ENCODE data around the gene CDC37L1.

Gene CDC37L1

GRCh38 chr9:4668604-4669003 is 10.8 kb upstream of the CDC37L1 start:
- no peak for DNase-seq (ENCODE audit: low read depth in 2 of 3, low spot score in 2 of 3)

- no peak for DNase-seq (ENCODE audit: low read depth in 2 of 3, low spot score in 2 of 3)
These were observed 9.5 kb upstream of the CDC37L1 start for GRCh38 chr9:4669890-4670289.

DNA sequence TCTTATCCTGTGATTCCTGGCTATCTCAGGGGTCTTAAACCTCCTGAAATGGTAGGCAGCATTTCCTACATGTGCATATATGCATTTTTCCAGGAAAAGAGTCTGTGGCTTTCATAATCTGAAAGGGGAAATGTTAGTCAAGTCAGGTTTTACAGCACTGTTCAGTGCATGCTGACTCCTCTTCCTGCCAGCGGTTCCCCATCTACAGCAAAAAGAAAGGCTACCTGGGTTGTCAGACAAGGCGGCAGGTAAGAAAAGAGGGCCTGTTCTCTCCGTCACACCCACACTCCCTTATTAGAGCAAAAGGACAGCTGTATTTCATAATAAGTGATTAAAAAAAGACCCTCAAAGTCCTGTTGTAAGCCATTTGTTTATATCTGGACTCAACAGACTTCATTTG is 8.8 kb upstream of the CDC37L1 start:
- DNase-seq (ENCODE audit: low read depth in 2 of 3, low spot score in 2 of 3): no peak

- DNase-seq (ENCODE audit: low read depth in 2 of 3, low spot score in 2 of 3): no peak
These were observed 7.6 kb upstream of the CDC37L1 start for GRCh38 chr9:4671737-4672136.

- no peak for DNase-seq (ENCODE audit: low read depth in 2 of 3, low spot score in 2 of 3)
These were observed 4.6 kb upstream of the CDC37L1 start for GRCh38 chr9:4674783-4675182.

GRCh38 chr9:4677392-4677791 is 2.0 kb upstream of the CDC37L1 start:
- no peak for DNase-seq (ENCODE audit: low read depth in 2 of 3, low spot score in 2 of 3)

DNA sequence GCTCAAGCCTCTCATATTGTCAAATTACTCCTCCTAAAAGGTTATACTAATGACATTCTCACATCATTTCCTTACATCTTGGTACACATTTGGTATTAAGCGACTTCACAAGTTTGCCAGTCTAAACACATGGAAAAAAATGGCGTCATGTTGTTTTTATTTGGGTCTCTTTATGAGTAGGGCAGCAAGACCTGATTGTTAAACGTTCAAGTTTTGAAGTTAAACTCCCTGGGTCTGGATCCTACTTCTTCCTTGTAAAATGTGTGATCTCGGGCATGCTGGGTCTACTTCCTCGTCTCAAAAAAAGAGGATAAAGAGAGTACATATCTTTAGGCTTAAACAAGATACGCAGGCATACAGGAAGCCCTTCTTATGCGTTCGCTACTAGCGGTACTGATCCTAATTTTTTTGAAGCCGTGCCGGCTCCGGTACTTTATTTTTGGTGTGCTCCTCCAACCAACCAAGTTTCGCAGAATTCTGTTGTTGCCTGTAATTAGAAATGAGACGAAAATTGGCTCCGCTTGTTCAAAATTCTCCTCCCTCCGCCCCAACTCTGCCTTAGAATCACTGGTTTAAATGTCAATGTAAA is 596 bp upstream of the CDC37L1 start:
- DNase-seq (ENCODE audit: low read depth in 2 of 3, low spot score in 2 of 3): no peak

- DNase-seq (ENCODE audit: low read depth in 2 of 3, low spot score in 2 of 3): no peak
These were observed 780 bp downstream of the CDC37L1 start for GRCh38 chr9:4680173-4680525.

DNA sequence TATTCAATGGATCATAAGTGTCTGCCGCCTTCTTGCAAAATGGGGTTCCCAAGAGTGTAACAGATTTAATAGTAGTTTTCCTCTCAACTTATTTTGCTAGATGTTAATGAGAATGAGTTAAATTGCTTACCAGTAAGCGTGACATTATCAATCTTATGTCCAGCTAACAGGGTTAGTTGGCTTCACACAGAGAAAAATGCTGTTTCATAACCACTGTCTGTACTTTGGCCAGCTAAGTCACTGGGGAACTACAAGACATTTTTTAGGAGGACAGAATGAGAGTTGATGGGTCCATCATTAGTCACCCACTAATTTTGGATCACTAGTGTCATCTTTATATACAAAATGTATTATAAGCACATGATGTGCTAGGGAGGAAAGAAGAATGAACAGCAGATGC is 1.4 kb downstream of the CDC37L1 start:
- DNase-seq (ENCODE audit: low read depth in 2 of 3, low spot score in 2 of 3): no peak

DNA sequence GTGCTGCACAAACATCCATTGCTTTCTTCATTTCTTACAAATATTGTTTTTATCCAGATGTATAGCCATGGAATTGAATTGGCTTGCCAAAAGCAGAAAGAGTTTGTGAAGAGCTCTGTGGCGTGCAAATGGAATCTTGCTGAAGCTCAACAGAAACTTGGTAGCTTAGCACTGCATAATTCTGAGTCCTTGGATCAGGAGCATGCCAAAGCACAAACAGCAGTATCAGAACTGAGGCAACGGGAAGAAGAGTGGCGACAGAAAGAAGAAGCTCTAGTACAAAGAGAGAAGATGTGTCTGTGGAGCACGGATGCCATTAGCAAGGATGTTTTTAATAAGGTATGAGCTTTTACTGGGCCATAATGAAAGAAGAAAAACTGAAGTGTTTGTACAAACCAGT is 5.5 kb downstream of the CDC37L1 start:
- DNase-seq (ENCODE audit: low read depth in 2 of 3, low spot score in 2 of 3): no peak

GRCh38 chr9:4686112-4686511 is 6.7 kb downstream of the CDC37L1 start:
- no peak for DNase-seq (ENCODE audit: low read depth in 2 of 3, low spot score in 2 of 3)

DNA sequence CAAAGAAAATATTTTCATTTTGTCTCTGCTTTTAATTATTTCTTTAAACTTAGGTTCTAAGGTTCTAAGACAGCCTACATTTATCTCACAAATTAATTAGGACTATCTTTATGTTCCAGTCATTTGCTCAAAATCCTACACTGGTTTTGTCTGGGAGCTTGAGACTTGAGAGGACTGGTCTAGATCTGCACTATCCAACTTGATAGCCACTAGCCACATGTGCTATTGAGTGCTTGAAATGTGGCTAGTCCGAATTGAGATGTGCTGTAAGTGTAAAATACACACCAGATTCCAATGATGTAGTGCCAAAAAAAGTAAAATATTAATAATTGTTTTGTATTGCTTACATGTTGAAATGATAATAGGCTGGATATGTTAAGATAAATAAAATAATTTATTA is 7.2 kb downstream of the CDC37L1 start:
- no peak for DNase-seq (ENCODE audit: low read depth in 2 of 3, low spot score in 2 of 3)

GRCh38 chr9:4689021-4689420 is 9.7 kb downstream of the CDC37L1 start:
- no peak for DNase-seq (ENCODE audit: low read depth in 2 of 3, low spot score in 2 of 3)

- DNase-seq (ENCODE audit: low read depth in 2 of 3, low spot score in 2 of 3): no peak
These were observed 10.3 kb downstream of the CDC37L1 start for GRCh38 chr9:4689687-4690104.

DNA sequence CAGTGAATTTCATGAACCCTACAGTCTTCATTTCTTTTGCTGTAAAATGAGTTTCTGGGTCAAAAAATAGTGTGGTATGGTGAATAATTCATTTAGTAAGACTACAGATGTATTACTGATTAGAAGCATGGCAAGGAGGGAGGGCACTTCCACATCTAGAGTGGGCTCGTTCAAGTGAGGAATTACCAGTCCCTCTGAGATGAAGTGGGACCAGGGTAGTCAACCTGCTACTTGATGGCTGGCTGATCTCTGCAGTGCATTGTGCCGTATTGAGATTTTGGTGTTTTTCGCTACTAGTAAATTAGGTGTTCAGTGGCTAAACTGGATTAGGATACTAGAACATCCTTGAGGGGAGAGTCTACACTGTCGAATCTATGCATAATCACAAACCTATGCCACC is 10.8 kb downstream of the CDC37L1 start:
- no peak for DNase-seq (ENCODE audit: low read depth in 2 of 3, low spot score in 2 of 3)

- DNase-seq (ENCODE audit: low read depth in 2 of 3, low spot score in 2 of 3): no peak
These were observed 12.4 kb downstream of the CDC37L1 start for GRCh38 chr9:4691795-4692194.

DNA sequence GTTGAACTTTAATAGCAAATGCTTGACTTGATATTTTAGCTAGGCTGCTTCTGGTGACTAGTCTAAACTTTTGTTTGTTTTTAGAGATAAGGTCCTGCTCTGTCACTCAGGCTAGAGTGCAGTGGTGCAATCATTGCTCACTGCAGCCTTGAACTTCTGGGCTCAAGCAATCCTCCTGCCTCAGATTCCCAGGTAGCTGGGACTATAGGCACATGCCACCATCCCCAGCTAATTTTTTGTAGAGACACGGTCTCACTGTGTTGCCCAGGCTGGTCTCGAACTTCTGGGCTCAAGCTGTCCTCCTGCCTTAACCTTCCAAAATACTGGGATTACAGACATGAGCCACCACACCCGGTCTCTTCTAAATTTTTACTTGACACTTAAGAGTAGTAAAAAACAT is 20.7 kb downstream of the CDC37L1 start:
- DNase-seq (ENCODE audit: low read depth in 2 of 3, low spot score in 2 of 3): no peak

DNA sequence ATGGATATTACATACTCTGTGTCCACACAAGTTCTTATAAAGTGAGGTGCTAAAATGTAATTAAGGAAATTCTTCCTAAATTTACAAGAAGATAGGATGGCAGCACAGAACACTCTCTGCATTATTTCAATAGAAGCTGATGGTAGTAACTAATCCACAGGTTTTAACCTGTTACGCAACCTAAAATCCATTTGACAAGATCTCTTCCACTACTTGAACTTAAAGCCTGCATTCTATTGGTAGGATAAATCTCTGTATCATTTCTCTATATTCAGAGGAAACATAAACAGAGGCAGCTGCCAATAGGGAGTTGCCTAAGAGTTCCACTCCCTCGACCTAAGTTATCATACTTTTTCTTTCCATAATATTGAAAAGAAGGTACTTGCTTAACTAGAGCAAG is 21.6 kb downstream of the CDC37L1 start:
- DNase-seq (ENCODE audit: low read depth in 2 of 3, low spot score in 2 of 3): no peak

- DNase-seq (ENCODE audit: low read depth in 2 of 3, low spot score in 2 of 3): no peak
These were observed 22.2 kb downstream of the CDC37L1 start for GRCh38 chr9:4701526-4701925.

DNA sequence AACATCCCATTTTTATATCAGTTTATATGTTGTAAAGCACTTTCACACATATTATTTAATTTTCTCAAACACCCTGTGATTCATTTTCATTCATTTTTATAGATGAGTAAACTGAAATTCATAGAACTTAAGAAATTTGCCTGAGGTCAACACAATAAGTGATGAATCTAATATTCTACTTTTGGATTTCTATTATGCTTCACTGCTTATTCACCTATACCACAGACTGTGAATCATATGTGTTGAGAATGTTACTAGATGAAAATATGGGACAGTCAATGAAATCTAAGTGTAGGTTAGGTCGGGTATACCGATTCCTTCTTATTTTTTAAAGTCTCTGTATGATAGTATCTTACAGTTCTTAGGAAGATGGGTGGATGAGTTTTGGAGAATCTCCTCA is 24.8 kb downstream of the CDC37L1 start:
- no peak for DNase-seq (ENCODE audit: low read depth in 2 of 3, low spot score in 2 of 3)

DNA sequence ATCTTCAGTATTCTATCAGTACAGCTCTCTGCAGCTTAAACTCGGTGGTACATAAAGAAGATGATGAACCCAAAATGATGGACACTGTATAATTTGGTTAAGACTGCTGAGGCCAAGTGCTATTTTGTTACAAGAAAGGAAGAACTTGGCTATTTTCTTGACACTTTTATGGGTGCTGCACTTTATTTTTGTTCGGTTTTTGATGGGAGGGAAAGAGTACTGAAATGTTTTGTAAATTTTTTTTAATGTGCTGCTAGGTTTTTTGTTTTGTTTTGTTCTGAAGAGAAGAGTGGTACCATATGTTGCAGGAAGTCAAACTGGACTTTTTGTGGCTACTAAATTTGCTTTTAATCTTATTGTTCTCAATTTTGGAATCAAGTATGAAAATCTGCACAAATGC is 26.7 kb downstream of the CDC37L1 start:
- no peak for DNase-seq (ENCODE audit: low read depth in 2 of 3, low spot score in 2 of 3)

GRCh38 chr9:4706971-4707622 is 27.7 kb downstream of the CDC37L1 start:
- DNase-seq (ENCODE audit: low read depth in 2 of 3, low spot score in 2 of 3): no peak

GRCh38 chr9:4709380-4709779 is 30.0 kb downstream of the CDC37L1 start:
- DNase-seq (ENCODE audit: low read depth in 2 of 3, low spot score in 2 of 3): no peak
